C4-2B (cell line): Measurements from ENCODE around the gene TVP23B.
"Not testable (repeated sequence)": the region's sequence is repeated elsewhere in the genome, so short reads cannot be mapped to it uniquely, and the experiment has no call there.

Experiments
- CTCF ChIP-seq: fragments of 450-650 bp; conservative IDR thresholded peaks from 2 replicates; pipeline ENCODE4 v1.5.1; 2017; ENCODE audit warnings: mild to moderate bottlenecking
- ZFX ChIP-seq: fragments of 450-650 bp; IDR thresholded peaks from 2 replicates; pipeline ENCODE4 v1.6.1; 2017

- TF ChIP-seq CTCF, ZFX: not testable (repeated sequence)
These were observed 39.8 kb upstream of the TVP23B start for GRCh38 chr17:18741228-18741627.
